ENCODE results near the gene KRTAP5-9. TPM values are rescaled to one million over a fixed set of nuclear protein-coding genes. Genes with fewer than 3 reads are reported as not detected.
"Not testable (repeated sequence)": the region's sequence is repeated elsewhere in the genome, so short reads cannot be mapped to it uniquely, and the experiment has no call there.

The KRTAP5-9 gene
- polyA plus RNA-seq, 2 of the 4 experiments (the other 2 are of a cell fraction): not detected

DNA sequence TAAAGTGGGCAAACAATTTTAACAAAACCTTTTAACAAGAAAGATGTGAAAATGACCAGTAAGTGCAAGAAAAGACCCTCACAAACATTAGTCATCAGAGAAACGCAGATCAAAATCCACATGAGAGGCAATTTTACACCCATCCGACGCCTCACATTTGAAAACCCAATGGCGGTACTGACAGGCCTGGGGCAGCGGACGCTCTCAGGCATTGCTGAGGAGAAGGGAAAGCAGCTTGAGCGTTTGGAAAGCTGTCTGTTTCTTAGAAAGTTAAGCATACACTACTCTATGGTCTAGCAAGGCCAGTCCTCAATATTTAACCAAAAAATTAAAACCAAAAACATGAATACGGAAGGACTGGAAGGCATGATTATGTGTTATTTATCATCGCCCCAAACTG, 12.4 kb upstream of the KRTAP5-9 start:
- no peak overlapping the region for H3K4me2 ChIP-seq
- H3K4me1 ChIP-seq: no peaks in the 10 kb centered on the region
- H3K9me3 ChIP-seq: no peaks in the 10 kb centered on the region
- H3K4me3 ChIP-seq: no peak overlapping the region
- 82% methylated on average over 9 of the region's 9 CpGs for WGBS (ENCODE audit: missing lambda C conversion rate)
- H3K27ac ChIP-seq: no peak overlapping the region
- ATAC-seq: no peak
- TF ChIP-seq TP53 (CRISPR knock-in tag; IDR thresholded peaks at IDR 0.05): no peak
- TF ChIP-seq RNF2 (IDR thresholded peaks at IDR 0.05; ENCODE audit: borderline replicate concordance, low read depth): no peak
- no peak for TF ChIP-seq FOSB (CRISPR knock-in tag; IDR thresholded peaks at IDR 0.05)
- TF ChIP-seq, protein P1, sequence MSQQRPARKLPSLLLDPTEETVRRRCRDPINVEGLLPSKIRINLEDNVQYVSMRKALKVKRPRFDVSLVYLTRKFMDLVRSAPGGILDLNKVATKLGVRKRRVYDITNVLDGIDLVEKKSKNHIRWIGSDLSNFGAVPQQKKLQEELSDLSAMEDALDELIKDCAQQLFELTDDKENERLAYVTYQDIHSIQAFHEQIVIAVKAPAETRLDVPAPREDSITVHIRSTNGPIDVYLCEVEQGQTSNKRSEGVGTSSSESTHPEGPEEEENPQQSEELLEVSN (IDR thresholded peaks at IDR 0.05; ENCODE audit: borderline replicate concordance, low read depth): no peak
- POLR2A ChIA-PET: no interaction called here
- CTCF ChIA-PET: no interaction called here
- DNase-seq (ENCODE audit: low read depth in 1 of 2, low spot score in 1 of 2): no peak
- no peak for FAIRE-seq

DNA sequence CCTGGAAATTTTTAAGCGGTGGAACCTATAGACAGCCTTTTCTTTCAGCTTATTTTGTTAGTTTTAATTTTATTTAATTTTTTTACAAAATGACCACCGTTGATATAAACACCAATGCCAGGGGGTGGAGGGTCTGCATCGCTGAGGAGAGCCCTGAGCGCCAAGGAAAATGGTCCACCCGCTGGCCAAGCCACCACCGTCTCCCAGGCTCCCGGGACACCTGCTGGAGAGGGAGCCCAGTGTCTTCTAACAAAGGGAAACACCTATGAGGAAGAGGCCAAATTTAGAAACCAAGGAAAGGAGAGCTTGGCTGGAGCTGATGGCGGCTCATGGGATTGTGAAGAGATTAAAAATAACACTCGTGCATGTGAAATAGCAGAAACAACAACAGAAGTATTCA, 10.7 kb upstream of the KRTAP5-9 start:
- CTCF ChIA-PET: interaction anchor here (1.3 kb wide), 1 partner anchor 13 kb away, joined by 4 read pairs; no protein-coding TSS in a partner anchor
- FAIRE-seq (no peak), ATAC-seq (no peak; a peak in 1 of 6 replicates), DNase-seq (ENCODE audit: low read depth in 1 of 2, low spot score in 1 of 2) (no peak)
- H3K27ac ChIP-seq: no peak overlapping the region
- H3K4me1 ChIP-seq: no peaks in the 10 kb centered on the region
- no peak overlapping the region for H3K4me3 ChIP-seq
- 62% methylated on average over 9 of the region's 9 CpGs for WGBS (ENCODE audit: missing lambda C conversion rate)
- TF ChIP-seq MAFK (IDR thresholded peaks at IDR 0.05; ENCODE audit: partially characterized antibody) (no peak), JUNB (IDR thresholded peaks at IDR 0.05) (no peak), ZC3H11A (IDR thresholded peaks at IDR 0.05) (no peak), FOSL2 (IDR thresholded peaks at IDR 0.05) (no peak), FOSL2 (CRISPR knock-in tag; IDR thresholded peaks at IDR 0.05) (no peak), ZSCAN20 (CRISPR knock-in tag; IDR thresholded peaks at IDR 0.05) (no peak), NPAS2 (CRISPR knock-in tag; IDR thresholded peaks at IDR 0.05; ENCODE audit: borderline replicate concordance) (no peak), EP300 (IDR thresholded peaks at IDR 0.05) (no peak), BHLHE40 (IDR thresholded peaks at IDR 0.05; ENCODE audit: low read depth, low read length) (no peak), TFCP2L1 (CRISPR knock-in tag; IDR thresholded peaks at IDR 0.05) (no peak), TP53 (CRISPR knock-in tag; IDR thresholded peaks at IDR 0.05) (no peak), GATA3 (IDR thresholded peaks at IDR 0.05; ENCODE audit: borderline replicate concordance) (no peak), MAZ (IDR thresholded peaks at IDR 0.05; ENCODE audit: borderline replicate concordance, low read depth, low read length) (no peak), CBX8 (IDR thresholded peaks at IDR 0.05) (no peak)
- TF ChIP-seq, protein P2, sequence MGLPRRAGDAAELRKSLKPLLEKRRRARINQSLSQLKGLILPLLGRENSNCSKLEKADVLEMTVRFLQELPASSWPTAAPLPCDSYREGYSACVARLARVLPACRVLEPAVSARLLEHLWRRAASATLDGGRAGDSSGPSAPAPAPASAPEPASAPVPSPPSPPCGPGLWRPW (IDR thresholded peaks at IDR 0.05): no peak
- TF ChIP-seq, protein P3, sequence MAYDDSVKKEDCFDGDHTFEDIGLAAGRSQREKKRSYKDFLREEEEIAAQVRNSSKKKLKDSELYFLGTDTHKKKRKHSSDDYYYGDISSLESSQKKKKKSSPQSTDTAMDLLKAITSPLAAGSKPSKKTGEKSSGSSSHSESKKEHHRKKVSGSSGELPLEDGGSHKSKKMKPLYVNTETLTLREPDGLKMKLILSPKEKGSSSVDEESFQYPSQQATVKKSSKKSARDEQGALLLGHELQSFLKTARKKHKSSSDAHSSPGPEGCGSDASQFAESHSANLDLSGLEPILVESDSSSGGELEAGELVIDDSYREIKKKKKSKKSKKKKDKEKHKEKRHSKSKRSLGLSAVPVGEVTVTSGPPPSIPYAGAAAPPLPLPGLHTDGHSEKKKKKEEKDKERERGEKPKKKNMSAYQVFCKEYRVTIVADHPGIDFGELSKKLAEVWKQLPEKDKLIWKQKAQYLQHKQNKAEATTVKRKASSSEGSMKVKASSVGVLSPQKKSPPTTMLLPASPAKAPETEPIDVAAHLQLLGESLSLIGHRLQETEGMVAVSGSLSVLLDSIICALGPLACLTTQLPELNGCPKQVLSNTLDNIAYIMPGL (CRISPR knock-in tag; IDR thresholded peaks at IDR 0.05; ENCODE audit: borderline replicate concordance): no peak
- TF ChIP-seq, protein P4, sequence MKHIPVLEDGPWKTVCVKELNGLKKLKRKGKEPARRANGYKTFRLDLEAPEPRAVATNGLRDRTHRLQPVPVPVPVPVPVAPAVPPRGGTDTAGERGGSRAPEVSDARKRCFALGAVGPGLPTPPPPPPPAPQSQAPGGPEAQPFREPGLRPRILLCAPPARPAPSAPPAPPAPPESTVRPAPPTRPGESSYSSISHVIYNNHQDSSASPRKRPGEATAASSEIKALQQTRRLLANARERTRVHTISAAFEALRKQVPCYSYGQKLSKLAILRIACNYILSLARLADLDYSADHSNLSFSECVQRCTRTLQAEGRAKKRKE (CRISPR knock-in tag; IDR thresholded peaks at IDR 0.05; ENCODE audit: low read depth): no peak
- TF ChIP-seq, protein P5, sequence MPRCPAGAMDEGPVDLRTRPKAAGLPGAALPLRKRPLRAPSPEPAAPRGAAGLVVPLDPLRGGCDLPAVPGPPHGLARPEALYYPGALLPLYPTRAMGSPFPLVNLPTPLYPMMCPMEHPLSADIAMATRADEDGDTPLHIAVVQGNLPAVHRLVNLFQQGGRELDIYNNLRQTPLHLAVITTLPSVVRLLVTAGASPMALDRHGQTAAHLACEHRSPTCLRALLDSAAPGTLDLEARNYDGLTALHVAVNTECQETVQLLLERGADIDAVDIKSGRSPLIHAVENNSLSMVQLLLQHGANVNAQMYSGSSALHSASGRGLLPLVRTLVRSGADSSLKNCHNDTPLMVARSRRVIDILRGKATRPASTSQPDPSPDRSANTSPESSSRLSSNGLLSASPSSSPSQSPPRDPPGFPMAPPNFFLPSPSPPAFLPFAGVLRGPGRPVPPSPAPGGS (IDR thresholded peaks at IDR 0.05): no peak
- POLR2A ChIA-PET: no interaction called here
- H3K9me3 ChIP-seq: no peaks in the 10 kb centered on the region
- no peak overlapping the region for H3K4me2 ChIP-seq

DNA sequence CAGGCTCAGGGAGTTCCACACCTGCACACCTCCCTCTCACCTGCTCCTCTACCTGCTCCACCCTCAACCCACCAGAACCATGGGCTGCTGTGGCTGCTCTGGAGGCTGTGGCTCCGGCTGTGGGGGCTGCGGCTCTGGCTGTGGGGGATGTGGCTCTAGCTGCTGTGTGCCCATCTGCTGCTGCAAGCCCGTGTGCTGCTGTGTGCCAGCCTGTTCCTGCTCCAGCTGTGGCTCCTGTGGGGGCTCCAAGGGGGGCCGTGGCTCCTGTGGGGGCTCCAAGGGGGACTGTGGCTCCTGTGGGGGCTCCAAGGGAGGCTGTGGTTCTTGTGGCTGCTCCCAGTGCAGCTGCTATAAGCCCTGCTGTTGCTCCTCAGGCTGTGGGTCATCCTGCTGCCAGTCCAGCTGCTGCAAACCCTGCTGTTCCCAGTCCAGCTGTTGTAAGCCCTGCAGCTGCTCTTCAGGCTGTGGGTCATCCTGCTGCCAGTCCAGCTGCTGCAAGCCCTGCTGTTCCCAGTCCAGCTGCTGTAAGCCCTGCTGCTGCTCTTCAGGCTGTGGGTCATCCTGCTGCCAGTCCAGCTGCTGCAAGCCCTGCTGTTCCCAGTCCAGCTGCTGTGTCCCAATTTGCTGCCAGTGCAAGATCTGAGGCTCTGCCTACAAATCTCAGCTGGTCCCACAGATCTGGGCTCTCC, 10.1 kb upstream of the KRTAP5-9 start, which contains the start of gene KRTAP5-8:
KRTAP5-8 (plus strand) TSS at position 49 of the 689 bp plus-strand sequence; CDS start at position 80, 31 bp downstream.
- H3K27ac ChIP-seq; H3K9me3 ChIP-seq; H3K4me3 ChIP-seq; ATAC-seq; H3K4me2 ChIP-seq; H3K4me1 ChIP-seq; DNase-seq (ENCODE audit: low read depth in 1 of 2, low spot score in 1 of 2); FAIRE-seq; POLR2A ChIA-PET: not testable (repeated sequence)
- no CpG with 5 or more reads among the region's 4 CpGs for WGBS (ENCODE audit: missing lambda C conversion rate)
- CTCF ChIA-PET: interaction anchor here (1.3 kb wide), 1 partner anchor 13 kb away, joined by 4 read pairs; no protein-coding TSS in a partner anchor
